Omental fat pad (tissue), 4 donors: Measurements from ENCODE around the gene DNM3. TPM values are rescaled to one million over a fixed set of nuclear protein-coding genes. Genes with fewer than 3 reads are reported as not detected.

Source experiments
- ATAC-seq: fragments of 150-250 bp; one replicate; pipeline ENCODE4 v1.9.1; 2016; ENCODE audit warnings: mild to moderate bottlenecking, moderate library complexity; ENCODE audit not compliant: low FRiP score
- DNase-seq: peaks from one replicate; pipeline ENCODE4 v3.0.0-alpha.2; 2019; ENCODE audit warnings: low spot score
- CTCF ChIP-seq, 3 donors: fragments of 450-650 bp; IDR thresholded peaks; one replicate each; pipeline ENCODE4 v1.5.1; 2016 to 2017; ENCODE audit warnings: antibody characterized with exemption in 3 of 3, mild to moderate bottlenecking in 3 of 3, moderate library complexity in 2 of 3
- total RNA-seq, 4 donors: library from RNA; depleted of rRNA; stranded (reverse); fragments of >200 nt; gene quantifications; one replicate each; pipeline ENCODE4 v1.1.0, GENCODE V29; 2016

The DNM3 gene
- total RNA-seq, 4 donors from 2014 or later = 2.9 to 15.8 (median 5.5) TPM

DNA sequence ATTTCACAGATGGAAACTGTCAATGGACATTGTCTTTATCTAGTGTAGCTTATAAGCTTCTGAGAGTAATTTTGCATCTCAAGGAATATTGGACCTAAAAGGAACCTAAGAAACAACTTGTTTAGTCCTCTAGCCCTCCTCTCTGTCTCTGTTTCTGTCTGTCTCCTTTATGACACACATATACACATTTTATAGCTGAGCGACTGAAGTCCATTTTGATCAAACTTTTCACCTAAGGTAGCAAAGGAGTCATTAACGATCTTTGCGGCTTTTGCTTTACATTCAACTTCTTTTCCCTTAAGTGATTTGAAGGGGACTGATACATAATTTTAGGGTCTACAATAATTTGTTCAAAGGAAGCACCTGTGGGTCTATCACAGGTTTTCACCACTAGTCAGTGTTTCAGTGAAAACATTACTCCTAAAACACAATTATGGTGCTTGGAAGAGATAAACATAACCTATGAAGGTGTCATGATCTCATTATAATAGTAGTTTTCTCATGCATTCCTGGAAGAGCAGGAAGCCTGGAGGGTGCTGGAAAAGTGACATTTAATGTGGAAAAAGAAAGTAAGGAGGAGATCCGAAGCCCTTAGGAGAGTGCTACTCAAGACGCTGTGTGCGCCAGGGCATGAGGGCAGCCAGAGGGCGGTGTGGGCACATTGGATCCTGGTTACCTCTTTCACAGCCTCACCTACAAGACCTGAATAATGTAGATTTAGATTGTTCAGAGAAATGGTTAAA lies 248.6 kb downstream of the DNM3 start:
- peak in 1 of 3 donors; percentile 13 for TF ChIP-seq CTCF (IDR thresholded peaks at IDR 0.05)
- DNase-seq (no peak), ATAC-seq (no peak)

- no peak for TF ChIP-seq CTCF (IDR thresholded peaks at IDR 0.05)
- DNase-seq (no peak), ATAC-seq (no peak)
Measured at GRCh38 chr1:172090511-172090817, 249.2 kb downstream of the DNM3 start.

DNA sequence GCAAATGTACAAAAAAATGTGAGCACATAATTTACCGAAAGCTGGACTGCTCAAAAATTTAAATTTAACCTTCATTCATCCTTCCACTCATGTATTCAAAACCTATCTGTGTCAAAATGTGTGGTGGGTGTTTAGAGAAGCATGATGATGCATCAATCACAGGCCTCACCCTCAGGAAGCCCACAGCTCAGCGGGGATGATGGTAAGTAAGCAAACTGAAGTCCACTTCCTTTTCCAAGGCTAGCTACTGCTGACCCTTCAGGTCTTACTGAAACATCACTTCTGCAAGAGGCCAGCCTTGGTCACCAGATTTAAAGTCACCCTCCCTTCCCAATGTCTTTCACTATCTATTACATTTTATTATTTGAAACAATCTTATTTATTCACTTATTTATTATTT lies 254.5 kb downstream of the DNM3 start:
- TF ChIP-seq CTCF (IDR thresholded peaks at IDR 0.05) = no peak
- ATAC-seq (no peak), DNase-seq (no peak)

DNA sequence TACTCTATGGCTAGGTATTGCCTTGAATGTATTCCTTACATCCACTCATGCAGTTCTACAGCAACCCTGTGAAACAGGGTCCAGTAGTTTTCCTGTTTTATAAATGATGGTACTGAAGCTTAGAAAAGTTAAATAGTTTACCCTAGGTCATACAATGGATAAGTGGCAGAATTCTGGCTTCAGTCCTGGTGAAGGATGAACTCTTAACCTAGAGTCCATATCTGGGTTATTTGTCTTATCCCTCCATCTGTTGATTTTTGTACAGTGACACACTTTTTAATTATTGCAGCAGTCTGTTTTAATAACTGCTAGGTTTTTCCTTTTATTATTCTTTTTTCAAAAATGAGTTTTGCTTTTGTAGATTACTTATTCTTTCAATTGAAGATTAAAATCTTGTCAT lies 263.9 kb downstream of the DNM3 start:
- TF ChIP-seq CTCF (IDR thresholded peaks at IDR 0.05) = no peak
- DNase-seq (no peak), ATAC-seq (no peak)

- DNase-seq = no peak
- ATAC-seq = no peak
- no peak for TF ChIP-seq CTCF (IDR thresholded peaks at IDR 0.05)
Measured at GRCh38 chr1:172107316-172107975, 266.1 kb downstream of the DNM3 start.

DNA sequence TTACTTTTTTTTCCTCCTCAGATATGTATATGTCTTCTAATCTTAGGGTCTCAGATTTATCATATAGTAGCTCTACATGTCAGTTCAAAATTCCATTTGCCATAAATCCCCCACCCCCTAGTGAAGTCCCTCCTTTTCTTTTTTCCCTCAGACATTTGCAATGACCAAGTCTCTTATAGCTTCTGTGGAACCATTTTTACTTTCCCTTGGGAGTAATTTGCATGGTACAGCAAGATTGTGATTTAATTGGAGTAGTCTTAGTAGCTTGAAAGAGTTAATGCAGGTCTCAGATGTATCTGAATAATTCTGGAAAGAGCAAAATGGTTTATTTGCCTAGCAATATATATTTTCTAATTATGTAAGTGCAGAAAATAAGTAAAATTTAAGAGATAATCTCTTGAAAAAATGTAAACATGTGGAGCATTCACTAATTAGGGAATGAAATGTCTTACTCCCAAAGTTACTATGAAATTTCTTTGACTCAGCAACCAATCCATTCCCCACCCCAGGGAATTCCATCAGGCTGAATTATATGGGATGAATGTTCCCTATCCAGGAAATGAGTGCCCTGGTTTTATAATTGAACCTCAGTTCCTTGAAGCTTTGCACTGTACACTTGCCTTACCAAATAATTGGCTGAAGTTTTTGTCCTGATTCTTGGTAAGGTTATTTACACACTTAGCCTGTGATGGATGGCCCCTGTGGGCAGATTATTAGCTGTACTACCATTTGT lies 267.0 kb downstream of the DNM3 start:
- no peak for DNase-seq
- no peak for TF ChIP-seq CTCF (IDR thresholded peaks at IDR 0.05)
- no peak for ATAC-seq
